Right forelimb (tissue), 1 donor: ENCODE results near the gene ELOVL6.
"Not testable (repeated sequence)": the region's sequence is repeated elsewhere in the genome, so short reads cannot be mapped to it uniquely, and the experiment has no call there.

Experiments
- DNase-seq: peaks from one replicate; pipeline ENCODE4 v3.0.0-alpha.2; 2018

Gene ELOVL6

DNA sequence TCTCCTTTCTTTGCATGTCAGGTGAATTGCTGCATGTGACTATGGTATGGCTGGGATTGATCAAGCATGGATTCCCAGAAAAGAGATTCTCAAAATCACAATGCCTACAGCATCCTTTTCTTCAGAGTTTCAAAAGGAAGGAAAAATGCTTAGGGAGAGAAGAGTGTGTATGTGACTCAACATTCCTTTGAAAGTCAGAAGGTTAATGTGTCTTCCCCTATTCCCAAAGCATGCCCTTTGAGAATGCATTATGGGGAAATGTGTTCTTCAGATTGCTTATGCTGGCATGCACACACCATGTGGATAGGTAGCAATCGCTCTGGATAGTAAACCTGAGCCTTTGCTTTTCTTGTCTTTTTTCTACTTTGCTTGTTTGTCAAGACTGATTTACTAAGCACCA, 78.5 kb downstream of the ELOVL6 start:
- DNase-seq, result no peak

GRCh38 chr4:110119337-110119736, 79.1 kb downstream of the ELOVL6 start:
- DNase-seq, result no peak

- DNase-seq, result no peak
These were observed 86.4 kb downstream of the ELOVL6 start for GRCh38 chr4:110112056-110112455.

- DNase-seq, result no peak
These were observed 89.0 kb downstream of the ELOVL6 start for GRCh38 chr4:110109455-110109854.

- DNase-seq, result no peak
These were observed 89.5 kb downstream of the ELOVL6 start for GRCh38 chr4:110108960-110109359.

- DNase-seq, result no peak
These were observed 90.0 kb downstream of the ELOVL6 start for GRCh38 chr4:110108422-110108821.

- no peak for DNase-seq
These were observed 90.5 kb downstream of the ELOVL6 start for GRCh38 chr4:110107866-110108265.

DNA sequence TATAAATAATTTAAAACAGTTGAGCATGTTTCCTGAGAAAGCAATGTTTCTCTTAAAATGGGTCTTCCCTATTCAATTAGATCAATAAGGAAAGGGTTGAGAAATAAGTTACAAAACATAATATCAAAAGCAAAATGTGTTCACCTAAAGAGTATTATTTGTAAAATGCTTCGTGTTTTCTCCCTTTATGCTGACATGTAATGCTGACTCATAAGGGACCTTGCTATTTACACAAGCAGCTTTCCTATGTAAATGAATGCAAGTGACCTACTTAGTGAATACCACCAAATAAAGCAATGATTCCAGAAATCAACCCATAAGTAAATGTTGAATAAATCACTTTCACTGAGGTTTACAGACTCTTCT, 91.5 kb downstream of the ELOVL6 start:
- no peak for DNase-seq

DNA sequence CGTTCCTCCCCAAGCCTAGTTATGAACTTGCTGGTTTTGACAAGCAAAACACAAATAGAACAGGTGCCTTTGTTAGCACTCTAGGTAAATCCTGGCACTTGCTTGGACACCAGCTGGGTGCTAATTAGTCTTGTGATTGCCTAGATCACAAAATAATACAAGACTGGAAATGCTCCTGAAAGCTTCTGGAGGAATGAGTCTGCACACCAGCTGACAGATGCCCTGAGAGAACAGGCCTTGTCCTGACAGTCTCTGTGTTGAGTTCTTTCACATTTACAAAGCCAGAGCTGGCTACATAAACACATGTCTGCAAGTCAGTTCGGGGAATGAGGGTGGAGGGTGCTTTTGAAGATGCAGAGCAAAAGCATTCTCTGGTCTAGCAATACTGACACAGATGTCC, 93.8 kb downstream of the ELOVL6 start:
- DNase-seq, result no peak

DNA sequence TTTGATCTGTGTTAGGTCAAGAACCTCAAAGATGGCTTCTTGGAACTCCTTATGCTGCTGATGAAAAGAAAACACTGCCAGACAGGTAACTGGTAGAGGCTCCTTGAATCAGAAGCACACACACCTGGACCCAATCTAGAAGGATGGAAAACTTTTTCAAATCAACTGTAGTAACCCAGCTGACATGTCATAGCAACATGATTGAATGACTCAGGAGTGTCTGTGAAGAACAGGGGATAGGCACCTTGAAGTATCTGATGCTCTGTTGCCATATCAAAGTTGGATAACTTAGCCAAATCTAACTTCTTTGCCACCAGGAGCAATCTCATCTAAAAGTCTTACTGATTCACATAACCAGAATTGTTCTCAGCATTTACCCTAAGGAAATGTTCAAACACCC, 98.8 kb downstream of the ELOVL6 start:
- no peak for DNase-seq

GRCh38 chr4:110096405-110096804, 102.0 kb downstream of the ELOVL6 start:
- DNase-seq, result no peak

DNA sequence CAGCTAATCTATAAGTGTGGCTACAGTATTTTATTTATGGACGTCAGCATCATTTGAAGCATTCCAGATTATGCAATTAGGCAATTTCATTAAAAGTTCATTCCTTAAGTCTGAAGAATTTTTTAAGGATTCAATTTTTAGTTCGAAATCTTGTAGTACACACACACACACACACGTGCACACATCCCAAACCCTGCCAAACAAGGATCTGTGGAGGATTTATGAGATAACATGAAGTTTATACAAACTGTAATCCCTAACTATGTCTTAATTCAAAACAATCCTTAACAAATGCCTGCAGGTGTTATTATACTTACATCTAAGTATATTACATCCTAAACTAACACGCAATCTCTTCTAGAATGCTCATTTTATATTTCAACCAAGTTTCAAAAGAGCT, 105.8 kb downstream of the ELOVL6 start:
- no peak for DNase-seq

DNA sequence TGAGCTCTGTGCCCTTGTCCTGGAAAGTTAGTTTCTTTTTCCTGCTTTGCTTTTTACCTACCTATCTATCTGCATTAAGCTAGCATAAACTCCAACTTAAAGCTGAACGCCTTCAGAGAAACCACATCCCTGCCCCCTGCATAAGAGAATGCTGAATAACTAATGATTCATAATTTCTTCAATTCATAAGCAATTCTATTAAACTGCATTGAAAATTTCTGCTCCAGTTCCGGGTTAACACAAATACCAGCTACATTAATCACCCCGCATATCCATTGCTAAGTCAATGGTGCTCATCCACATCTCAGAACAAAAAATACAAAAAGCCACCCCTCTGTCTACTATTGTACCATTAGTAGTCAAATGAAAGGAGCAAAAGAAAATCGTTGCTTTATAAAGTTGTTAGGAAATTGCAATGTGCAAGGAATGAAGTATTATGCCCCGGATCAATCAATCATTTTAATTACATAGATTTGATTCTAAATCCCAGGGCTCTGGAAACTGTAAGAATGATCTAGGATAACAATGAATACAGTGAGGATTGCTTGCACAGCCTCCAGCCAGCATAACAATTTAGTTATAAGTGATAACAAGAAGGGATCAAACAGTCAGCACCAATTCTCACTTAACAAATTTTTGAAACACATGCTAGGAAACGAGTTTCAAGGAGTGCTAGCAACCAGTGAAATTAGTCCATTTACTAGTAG, 106.8 kb downstream of the ELOVL6 start:
- DNase-seq, result no peak

GRCh38 chr4:110088670-110089069, 109.7 kb downstream of the ELOVL6 start:
- DNase-seq, result no peak

- no peak for DNase-seq
These were observed 111.2 kb downstream of the ELOVL6 start for GRCh38 chr4:110087070-110087708.

GRCh38 chr4:110085131-110085530, 113.3 kb downstream of the ELOVL6 start:
- DNase-seq, result no peak

- no peak for DNase-seq
These were observed 114.3 kb downstream of the ELOVL6 start for GRCh38 chr4:110084154-110084553.

DNA sequence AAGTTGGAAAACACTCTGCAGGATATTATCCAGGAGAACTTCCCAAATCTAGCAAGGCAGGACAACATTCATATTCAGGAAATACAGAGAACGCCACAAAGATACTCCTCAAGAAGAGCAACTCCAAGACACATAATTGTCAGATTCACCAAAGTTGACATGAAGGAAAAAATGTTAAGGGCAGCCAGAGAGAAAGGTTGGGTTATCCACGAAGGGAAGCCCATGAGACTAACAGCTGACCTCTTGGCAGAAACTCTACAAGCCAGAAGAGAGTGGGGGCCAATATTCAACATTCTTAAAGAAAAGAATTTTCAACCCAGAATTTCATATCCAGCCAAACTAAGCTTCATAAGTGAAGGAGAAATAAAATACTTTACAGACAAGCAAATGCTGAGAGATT, 120.3 kb downstream of the ELOVL6 start:
- DNase-seq, result not testable (repeated sequence)

DNA sequence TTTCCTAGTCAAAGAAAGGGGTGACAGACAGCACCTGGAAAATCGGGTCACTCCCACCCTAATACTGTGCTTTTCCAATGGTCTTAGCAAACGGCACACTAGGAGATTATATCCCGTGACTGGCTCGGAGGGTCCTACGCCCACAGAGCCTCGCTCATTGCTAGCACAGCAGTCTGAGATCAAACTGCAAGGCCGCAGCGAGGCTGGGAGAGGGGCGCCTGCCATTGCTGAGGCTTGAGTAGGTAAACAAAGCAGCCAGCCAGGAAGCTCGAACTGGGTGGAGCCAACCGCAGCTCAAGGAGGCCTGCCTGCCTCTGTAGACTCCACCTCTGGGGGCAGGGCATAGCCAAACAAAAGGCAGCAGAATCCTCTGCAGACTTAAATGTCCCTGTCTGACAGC, 121.6 kb downstream of the ELOVL6 start:
- not testable (repeated sequence) for DNase-seq

DNA sequence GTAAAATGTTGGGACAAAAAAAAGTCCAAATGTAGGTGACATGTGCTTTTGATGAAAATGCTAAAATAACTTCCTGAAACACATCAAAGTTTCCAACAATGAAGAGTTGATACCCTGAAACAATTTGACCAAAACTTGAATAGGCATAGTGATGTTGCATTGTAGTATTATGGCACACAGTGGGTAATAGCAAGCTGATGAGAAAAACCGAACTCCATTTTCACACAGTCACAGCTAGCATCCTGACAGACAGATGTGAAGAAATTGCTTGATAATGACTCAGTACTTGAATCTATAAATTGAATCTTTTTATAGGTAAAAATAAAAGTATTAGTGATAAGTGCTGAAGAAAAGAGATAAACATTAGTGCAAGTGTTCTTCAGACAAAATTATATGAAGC, 122.5 kb downstream of the ELOVL6 start:
- DNase-seq, result no peak

DNA sequence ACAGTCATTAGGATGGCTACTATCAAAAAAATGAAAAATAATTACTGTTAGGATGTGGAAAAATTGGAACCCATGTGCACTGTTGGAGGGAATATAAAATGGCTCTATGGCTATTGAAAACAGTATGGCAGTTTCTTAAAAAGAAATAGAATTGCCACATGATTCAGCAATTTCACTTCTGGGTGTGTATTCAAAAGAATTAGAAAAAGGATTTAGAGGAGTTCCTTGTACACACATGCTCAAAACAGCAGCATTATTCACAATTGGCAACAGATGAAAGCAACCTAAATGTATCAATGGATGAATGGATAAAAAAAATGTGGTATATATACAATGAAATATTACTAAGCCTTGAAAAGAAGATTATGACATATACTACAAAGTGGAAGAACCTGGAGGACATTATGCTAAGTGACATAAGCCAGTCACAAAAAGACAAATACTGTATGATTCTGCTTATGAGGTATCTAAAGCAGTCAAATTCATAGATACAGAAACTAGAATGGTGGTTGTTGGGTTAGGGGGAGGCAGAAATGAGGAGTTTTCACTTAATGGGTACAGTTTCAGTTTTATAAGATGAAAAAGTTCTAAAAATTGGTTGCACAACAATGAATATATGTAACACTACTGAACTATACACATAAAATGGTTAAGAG, 123.2 kb downstream of the ELOVL6 start:
- DNase-seq, result no peak

DNA sequence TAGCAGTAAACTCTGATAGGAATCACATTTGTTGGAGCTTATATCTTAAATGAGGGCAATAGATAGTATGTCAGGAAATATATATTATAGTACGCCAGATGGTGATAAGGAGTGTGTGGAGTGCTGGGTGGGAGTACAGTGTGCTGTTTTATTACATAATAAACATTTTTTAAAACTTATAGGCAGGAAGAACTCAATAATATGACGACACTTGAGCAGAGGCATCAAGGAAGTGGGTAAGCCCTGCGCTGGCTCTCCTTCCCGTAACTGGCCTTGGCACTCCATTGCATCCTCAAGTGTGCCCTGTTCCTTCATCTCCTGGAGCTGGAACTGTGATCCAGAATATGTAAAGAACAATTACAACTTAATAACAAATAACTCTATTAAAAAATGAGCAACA, 123.8 kb downstream of the ELOVL6 start:
- DNase-seq, result no peak

GRCh38 chr4:110073053-110073845, 125.2 kb downstream of the ELOVL6 start:
- no peak for DNase-seq

DNA sequence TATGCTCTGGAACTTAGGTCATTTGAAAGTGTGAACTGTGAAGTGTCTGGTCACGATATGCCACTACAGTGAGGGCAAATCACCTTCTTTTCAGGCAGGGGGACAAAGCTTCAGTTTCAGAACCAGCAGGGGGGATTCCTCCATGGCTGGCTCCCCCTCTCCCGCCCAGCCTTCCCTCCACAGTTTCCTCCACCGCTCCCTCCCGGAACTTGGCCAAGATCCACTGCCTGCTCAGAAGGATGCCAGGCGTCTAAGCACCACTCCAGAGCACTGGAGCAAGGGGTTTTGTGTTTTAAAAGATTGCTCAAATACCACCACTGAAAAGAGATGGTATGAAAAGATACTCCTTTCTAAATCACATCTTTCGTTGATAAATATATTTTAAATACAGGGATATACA, 126.9 kb downstream of the ELOVL6 start:
- DNase-seq, result no peak
